ENCODE measurements around the gene PDGFA.
"Not testable (repeated sequence)": the region's sequence is repeated elsewhere in the genome, so short reads cannot be mapped to it uniquely, and the experiment has no call there.

Gene PDGFA

DNA sequence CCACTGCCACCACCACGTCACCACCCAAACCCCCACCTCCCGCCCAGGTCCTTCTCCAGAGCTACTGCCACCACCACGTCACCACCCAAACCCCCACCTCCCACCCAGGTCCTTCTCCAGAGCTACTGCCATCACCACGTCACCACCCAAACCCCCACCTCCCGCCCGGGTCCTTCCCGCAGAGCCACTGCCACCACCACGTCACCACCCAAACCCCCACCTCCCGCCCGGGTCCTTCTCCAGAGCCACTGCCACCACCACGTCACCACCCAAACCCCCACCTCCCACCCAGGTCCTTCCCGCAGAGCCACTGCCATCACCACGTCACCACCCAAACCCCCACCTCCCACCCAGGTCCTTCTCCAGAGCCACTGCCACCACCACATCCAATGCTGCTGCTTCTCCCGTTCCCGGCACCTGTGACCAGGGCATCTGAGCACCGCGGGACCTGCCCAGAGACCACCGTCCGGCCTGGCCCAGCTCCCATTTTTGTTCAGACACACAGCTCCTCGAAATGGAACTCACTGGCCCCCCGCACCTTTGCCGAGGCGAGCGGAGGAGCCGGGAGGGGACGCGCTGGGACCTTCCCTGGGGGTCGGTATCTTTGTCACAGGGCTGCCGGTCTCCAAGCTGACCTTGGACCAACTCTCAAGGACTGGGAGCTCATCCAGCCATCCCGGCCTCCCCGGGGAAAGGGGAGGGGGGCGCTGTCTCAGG, 32.7 kb upstream of the PDGFA start:
- not testable (repeated sequence) for DNase-seq (ENCODE audit: low read depth in 2 of 2)

DNA sequence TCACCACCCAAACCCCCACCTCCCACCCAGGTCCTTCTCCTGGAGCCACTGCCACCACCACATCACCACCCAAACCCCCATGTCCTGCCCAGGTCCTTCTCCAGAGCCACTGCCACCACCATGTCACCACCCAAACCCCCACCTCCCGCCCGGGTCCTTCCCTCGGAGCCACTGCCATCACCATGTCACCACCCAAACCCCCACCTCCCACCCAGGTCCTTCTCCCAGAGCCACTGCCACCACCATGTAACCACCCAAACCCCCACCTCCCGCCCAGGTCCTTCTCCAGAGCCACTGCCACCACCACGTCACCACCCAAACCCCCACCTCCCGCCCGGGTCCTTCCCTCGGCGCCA, 31.9 kb upstream of the PDGFA start:
- DNase-seq (ENCODE audit: low read depth in 2 of 2): not testable (repeated sequence)

DNA sequence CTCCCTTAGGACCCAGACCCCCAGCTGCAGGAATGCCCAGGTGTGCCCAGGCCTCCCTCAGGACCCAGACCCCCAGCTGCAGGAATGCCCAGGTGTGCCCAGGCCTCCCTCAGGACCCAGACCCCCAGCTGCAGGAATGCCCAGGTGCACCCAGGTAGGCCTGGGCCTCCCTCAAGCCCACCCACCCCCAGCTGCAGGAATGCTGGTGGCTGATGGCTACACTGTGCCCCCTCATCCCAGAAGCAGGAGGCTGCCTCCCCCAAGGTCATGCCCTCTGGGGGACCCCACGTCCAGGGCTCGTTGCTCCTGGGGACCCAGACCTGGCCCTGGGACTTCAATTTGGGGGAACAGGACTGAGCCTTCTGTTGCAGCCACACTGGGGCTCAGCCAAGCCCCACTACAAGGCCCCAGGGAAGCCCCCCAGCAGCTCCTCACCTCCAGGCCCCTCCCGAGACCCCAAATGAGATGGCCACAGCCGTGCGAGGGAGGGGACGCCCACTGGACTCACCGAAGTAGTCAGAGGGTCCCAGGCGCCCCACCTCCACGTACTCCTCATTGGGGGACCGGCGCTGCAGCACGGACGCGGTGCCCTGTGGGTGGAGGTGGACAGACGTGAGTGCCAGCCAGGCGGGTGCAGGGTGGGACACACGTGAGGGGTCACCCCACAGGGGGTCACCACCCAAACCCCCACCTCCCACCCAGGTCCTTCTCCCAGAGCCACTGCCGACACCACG, 31.4 kb upstream of the PDGFA start:
- DNase-seq (ENCODE audit: low read depth in 2 of 2): no peak

DNA sequence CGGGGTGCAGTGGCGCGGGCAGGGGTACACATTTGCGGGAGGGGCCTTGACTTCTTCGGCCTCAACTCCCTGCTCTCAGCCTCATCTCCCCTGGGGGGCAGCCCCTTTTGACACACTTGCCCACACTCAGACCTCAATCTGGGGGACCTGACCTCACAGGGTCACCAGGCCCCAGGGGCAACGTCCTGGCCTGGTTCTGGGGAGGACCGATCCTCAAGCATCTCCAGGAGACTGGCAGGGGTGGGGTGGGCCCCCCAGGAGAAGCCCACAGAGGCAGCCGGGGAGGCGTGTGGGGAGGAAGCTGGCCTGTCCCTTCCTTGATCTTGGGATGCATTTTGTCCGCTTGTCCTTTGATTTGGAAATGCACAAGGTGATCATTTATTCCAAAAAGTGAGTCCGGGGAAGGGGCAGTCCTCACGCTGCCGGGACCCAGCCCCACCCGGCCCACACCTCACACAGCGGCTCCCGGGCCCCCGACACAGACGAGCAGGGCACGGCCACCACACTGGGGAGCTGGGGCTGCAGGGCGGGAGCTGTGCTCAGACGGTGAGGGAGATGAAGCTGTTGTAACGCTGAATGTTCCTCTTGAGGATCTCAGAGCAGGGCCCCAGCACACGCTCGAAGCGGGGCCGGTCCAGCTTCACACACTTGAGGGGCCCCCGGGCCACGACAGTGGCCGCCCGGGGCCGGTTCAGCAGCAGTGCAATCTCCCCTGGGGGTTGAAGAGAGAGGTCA, 30.4 kb upstream of the PDGFA start:
- no peak for DNase-seq (ENCODE audit: low read depth in 2 of 2)

DNA sequence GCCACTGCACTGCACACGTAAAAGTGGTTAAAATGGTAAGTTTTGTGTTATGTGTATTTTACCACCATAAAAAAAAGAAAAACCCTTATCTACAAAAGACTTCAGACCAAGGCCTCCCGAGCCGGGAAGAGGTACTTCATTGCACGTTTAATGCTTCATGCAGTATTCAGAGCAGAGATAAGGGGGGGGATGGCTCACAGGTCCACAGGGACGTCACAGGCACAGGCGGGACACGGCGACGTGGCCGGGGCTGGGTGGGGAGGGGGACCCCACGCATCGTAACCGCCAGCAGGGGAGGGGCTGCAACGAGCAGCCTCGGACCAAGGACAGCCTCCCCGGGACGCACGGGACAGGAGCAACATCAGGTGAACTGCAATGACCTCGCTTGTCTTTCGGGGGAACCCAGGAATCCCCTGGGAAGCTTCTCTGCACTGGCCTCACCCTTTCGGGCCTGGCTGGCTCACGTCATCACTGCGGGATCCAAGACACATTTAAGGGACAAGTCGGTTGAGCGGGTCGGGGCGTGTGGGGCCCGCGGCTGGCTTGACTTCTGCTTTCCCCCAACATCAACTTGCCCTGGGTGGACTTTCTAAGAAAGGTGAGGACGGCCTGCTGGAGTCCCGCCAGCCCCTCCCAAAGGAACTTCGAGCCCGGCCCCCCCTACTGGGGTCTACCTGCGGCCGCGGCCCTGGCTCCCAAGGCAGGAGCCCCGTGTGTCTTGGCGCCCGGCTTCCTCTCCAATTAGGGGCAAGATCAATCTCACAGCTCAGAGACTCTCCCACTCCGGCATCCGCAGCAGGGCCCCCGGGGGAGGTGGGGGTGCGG, 29.6 kb upstream of the PDGFA start:
- no peak for DNase-seq (ENCODE audit: low read depth in 2 of 2)

DNA sequence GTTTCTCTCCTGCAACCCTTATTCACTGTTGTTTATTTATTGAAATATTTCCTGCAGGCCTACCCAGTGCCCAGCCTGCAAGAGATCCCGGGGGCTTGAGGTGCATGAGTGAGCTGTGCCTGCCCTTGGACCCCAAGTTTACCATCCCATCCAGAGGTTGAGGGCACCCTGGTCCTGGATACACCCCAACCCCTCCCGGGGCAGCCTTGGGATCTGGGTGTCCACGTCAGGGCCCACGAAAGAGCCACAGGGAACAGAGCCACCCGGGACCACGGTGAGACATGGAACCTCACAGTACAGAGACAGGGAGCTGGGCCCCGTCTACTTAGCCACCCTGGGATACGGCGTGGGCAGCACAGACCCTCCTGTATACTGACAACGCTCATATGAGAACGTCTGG, 28.8 kb upstream of the PDGFA start:
- no peak for DNase-seq (ENCODE audit: low read depth in 2 of 2)

DNA sequence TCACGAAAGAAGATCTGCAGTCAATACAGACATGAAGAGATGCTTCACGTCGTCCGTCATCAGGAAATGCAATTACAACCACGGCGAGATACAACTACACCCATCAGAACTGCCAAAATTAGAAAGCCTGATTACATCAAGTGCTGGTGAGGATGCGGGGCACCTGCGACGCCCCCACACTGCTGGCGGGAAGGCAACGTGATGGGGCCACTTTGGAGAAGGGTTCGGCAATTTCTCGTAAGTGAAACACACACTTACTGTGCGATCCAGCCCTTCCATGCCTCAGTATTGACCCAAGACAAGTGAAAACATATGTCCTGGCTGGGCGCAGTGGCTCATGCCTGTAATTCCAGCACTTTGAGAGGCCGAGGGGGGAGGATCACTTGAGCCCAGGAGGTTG, 25.8 kb upstream of the PDGFA start:
- no peak for DNase-seq (ENCODE audit: low read depth in 2 of 2)

DNA sequence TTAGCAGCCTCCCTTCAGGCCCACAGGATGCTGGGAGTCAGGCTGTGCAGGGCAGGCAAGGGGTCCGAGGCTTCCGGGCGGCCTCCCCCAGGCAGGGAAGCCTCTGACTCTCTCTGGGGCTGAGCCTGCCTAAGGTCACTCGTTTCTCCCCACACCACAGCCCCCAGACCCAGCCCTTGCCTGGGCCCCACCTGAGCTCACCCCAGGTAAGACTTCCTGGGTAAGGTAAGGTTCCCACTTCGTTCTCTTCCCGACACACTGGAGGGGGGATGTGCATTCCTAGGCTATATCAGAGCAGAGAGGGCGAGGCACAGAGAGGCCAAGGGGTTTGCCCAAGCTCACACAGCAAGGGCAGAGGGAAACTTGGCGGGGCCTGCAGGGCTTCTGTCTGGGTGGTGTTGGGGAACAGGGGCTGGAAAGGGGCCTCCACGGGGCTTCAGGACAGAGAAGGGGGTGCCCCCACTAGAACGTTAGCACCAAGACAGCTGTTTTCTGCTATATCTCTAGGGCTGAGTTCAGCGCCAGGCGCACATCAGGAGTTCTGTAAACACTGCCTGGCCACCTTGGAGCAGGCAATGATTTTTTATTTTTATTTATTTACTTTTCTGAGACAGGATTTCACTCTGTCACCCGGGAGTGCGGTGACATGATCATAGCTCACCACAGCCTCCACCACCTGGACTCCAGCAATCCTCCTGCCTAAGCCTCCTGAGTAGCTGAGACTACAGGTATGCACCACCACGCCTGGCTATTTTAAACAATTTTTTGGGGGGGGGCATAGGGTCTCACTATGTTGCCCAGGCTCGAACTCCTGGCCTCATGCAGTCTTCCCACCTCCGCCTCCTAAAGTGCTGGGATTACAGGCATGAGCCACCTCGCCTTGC, 24.9 kb upstream of the PDGFA start:
- DNase-seq (ENCODE audit: low read depth in 2 of 2): no peak

DNA sequence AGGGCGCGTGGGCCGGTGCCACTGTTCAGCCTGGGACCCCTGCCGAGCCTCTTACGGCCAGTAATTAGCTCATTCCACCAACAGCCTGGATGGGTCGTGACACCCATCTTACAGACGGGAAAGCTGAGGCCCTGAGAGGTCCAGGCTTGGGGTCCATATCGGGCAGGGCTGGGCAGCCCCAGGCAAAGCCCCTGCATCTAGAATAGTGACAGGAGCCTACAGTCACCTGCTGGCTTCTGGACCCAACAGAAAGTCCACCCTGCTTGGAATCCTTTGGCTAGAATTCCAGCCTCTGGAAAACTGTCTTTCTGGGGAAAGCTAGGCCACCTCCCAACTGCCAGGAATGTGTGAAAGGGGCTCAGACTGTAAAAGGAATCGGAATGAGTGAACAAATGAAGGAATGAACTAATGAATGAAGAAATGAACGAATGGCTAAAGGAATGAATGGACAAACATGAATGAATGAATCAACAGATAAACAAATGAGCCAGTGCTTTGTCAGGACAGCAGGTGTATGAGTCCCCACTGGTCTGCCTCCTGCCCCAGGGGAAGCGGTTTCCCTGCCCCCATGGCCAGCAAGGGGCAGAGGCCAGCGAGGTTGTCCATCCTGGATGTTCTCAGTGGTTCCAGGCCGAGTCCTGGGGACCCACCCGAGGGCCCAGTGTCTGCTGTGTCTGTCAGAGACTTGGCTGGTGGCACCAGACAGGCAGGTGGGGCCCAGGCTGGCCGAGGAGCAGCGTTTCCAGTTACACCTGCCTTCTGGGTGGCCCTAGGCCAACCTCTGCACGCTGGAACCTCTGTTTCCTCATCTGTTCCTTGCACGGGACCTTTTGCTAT, 24.1 kb upstream of the PDGFA start:
- no peak for DNase-seq (ENCODE audit: low read depth in 2 of 2)

DNA sequence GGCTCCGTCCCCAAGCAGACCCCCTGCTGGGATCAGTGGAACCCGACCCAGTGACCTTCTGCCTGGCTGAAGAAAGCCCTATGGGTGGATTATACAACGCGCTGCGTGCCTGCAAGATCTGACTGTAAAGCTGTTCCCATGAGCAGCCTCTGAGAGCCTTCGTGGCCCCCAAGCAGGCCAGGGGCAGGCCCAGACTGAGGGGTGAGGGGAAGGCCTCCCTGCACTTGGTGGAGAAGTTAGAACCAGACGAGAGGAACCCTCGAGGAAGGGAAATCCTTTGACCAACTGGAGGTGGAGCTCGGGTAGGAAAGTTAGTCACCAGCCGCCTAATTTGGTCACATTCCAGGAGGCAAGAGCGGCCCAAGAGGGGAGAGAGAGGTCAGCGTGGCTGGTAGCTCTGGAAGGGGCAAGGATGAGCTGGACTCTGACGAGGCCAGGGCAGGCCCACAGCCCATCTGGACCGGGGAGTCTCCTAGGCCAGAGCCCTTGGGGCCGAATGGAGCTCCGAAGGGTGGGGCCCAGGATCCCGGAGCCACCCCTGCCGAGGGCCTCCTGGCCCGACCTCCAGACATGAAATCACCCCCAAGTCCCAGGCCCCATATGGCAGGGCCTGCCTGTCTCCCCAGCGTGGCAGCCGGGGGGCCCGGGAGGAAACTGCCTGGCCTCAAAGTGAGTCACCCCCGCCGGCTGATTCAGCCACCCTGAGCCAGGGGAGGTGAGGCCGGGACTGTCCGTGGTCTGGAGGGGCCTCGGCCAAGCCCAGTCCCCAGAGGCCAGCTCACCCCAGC, 23.3 kb upstream of the PDGFA start:
- DNase-seq (ENCODE audit: low read depth in 2 of 2): peak; percentile 20 to 40

DNA sequence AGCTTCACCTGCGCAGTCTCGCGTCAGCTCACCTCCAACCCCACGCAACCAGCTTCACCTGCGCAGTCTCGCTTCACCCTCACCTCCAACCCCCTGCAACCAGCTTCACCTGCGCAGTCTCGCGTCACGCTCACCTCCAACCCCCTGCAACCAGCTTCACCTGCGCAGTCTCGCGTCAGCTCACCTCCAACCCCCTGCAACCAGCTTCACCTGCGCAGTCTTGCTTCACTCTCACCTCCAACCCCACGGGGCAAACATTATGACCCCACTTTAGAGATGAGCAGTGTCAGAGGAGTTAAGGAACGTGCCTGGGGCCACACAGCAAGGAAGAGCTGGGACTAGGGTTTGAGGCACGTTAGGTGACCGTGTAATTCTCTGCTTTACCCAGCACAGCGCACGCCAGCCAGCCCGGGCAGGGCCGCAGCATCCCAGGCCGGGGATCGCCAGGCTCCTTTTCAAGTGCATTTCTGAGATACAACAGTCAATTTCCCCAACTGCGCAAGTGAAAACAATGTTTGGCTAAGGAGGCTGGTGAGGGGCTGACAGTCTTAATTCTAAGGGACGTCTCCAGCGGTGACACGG, 22.6 kb upstream of the PDGFA start:
- no peak for DNase-seq (ENCODE audit: low read depth in 2 of 2)

DNA sequence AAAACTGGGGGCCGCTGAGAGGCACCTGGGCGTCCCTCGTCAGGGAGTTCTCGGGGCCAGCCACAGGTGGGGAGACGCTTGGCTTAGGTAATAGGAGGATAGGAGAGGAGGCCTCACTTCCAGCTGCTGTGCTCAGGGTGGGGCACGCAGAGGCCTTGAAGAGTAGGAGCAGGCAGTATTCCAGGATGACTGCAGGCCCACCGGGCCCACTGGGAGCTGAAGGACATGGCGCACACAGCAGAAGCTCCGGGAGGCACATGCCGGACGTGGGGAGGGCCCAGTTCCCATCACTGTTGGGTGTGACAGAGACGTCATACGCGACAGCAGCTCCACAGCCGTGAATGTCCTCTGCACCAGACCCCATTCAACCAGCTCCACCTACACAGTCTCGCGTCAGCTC, 22.0 kb upstream of the PDGFA start:
- no peak for DNase-seq (ENCODE audit: low read depth in 2 of 2)

DNA sequence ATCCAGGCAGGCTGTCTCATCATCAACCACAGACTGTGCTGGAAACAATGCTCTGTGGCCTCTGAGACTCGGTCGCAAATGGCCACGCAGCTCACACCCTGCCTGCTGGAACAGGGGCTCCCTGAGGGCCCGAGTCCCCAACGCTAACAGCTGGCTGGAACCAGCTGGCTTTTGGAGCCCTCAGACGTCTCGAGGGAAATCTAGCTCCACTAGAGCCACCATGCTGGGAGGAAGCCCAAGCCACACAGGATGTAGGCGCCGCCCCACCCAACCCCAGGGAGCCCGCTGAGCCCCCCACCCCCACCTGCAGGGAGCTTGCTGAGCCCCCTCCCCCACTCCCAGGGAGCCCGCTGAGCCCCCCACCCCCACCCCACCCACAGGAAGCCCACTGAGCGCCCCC, 21.4 kb upstream of the PDGFA start:
- DNase-seq (ENCODE audit: low read depth in 2 of 2): no peak

DNA sequence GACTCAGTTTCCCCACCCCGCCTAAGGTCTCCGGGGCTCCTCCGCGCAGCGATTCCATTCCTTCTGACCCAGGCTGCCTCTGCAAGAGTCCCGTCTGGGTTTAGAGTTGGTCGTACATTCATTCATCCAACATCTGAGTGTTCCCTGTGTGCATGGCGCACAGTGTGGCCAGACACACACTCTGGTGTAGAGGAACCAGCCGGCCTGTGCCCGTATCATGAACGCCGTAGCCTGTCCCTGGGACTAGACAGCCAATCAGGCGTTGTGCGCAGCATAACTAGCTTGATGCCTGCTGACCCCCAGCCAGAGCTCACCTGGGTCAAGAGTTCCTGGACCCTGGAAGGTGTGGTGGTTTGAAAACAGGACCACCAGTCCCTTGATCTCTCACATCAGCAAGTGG, 20.9 kb upstream of the PDGFA start:
- no peak for DNase-seq (ENCODE audit: low read depth in 2 of 2)

DNA sequence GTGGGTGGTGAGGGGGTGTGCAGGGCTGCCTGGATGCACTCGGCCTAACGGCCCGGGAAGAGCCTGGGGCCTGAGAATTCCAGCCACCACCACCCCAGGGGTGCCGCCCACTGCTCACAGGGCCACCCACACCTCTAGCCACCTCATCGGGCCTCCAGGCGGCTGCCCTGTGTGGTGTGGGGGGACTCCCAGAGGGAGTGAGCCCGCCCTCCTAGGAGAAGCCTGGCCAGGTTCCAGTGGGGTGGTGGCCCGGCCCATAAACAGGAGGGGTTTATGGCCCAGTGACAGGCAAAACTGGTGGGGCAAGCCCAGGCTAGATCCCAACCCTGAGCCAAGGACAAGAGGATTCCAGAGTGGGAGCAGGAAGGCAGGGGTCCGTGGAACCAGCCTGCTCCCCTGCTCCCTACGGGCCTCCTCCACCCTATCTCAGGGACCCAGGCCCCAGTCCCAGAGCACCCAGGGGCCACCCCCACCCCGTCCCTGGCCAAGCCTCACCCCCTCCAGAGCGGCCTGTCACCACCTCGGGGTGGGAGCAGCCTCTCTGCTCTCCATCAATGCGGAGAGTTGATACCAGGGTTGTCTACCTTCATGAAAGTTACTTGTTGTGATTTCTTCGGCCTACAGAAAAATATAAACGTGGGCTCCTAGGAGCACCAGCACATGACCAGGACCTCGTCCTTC, 20.2 kb upstream of the PDGFA start:
- DNase-seq (ENCODE audit: low read depth in 2 of 2): no peak

DNA sequence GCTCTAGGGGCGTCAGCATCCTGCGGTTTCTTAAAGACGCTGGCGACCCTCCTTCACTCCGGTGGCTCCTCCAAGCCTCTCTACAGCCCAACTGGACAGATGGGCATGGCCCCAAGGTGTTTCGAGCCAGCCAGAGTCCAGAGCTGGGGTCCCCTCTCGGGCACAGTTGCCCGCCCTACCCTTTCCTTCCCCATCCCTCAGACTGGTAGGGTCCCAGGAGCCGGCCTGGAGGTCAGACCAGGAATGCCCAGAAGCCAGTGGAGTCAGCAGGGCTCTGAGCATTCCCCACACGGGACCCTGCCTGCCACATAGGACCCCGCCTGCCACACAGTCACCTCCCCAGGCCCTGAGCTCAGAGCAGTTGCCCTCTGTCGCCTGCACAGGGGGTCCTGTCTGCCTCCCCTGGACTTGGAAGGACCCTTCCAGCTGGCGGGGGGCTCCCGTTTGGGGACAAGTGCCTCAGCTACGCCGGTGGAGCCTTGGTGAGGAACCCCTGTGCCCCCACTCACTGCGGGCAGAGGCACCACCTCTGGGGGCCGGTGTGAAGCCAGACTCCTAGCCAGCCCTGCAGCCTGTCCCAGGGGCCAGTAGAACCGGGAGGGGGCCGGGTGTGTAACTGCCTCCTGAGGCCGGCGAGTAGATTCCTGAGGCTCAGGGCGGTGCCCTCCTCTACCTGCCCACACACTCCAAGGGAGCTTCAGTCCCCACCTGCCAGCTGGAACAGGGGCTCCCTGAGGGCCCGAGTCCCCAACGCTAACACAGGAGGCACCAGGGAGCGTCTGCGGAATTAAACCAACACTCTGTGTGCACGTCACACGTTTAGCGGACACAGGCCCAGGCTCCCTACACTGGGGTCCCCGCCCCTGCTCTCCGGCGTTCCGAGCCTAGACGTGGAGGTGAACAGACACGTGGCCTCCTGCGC, 19.4 kb upstream of the PDGFA start:
- no peak for DNase-seq (ENCODE audit: low read depth in 2 of 2)

DNA sequence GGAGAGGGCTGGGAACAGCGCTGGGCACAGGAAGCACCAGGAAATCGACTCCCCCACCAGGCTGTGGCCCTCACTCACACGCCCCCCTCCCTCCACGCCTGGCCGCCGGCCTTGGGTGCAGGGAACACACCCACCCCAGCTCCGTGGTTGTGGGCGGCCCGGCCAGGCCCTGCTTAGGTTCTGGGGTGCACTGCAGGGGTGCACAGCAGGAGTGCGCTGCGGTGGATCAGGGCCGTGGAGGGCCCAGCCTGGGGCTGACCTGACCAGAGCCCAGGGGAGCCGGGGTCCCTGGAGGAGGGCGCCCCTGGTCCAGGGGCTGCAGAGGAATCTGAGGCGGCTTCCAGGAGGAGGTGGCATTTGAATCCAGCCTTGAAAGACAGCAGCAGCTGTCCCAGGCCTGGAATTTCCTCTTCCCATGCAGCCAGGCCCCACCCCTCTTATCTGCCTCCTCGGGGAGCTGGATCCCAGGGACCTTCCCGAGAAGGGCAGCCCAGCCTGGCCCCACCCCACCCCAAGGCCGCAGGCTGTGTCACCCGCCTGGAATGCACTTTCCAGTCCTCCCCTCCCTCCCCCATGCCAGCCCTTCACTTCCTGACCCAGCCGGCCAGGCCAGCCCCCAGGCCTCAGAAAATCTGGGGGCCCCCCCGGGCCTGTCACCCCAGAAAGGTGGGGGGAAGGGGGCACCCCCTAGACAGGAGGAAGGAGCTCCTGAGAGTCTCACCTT, 18.4 kb upstream of the PDGFA start:
- DNase-seq (ENCODE audit: low read depth in 2 of 2): peak; percentile 48 to 61

All from fibroblast of skin of left quadriceps (primary cell).